Gastrocnemius medialis (tissue), 4 donors: ENCODE data around the gene HSP90B1. TPM values are rescaled to one million over a fixed set of nuclear protein-coding genes. Genes with fewer than 3 reads are reported as not detected.

Experiments used
- ATAC-seq, 2 donors: fragments of 150-250 bp; one replicate each; pipeline ENCODE4 v1.9.1; 2016
- DNase-seq, 2 donors: peaks; one replicate each; pipeline ENCODE4 v3.0.0-alpha.2; 2019
- H3K27ac ChIP-seq, 4 donors: fragments of 200-600 bp; sonication (generic); 1 replicate in 1 of 4; 2 replicates in 3 of 4; pipeline ENCODE4 v1.5.1; 2016 to 2018; ENCODE audit warnings: mild to moderate bottlenecking in 2 of 4, moderate library complexity in 1 of 4
- H3K27me3 ChIP-seq, 3 donors: fragments of 200-600 bp; sonication (generic) in 2 of 3; 1 replicate in 1 of 3; 2 replicates in 2 of 3; pipeline versions ENCODE4 v1.5.1 to v1.6.0; 2016 to 2019; ENCODE audit warnings: mild to moderate bottlenecking in 1 of 3, moderate library complexity in 1 of 3
- H3K36me3 ChIP-seq, 2 donors: fragments of 200-600 bp; sonication (generic) in 1 of 2; one replicate each; pipeline ENCODE4 v1.5.1; 2017 to 2018
- H3K4me1 ChIP-seq, 2 donors: fragments of 200-600 bp; sonication (generic) in 1 of 2; one replicate each; pipeline ENCODE4 v1.5.1; 2016 to 2017; ENCODE audit warnings: mild to moderate bottlenecking in 2 of 2
- H3K4me3 ChIP-seq, 4 donors: fragments of 200-600 bp; sonication (generic) in 3 of 4; 1 replicate in 1 of 4; 2 replicates in 3 of 4; pipeline ENCODE4 v1.5.1; 2016 to 2019; ENCODE audit warnings: mild to moderate bottlenecking in 2 of 4
- H3K9me3 ChIP-seq, 3 donors: fragments of 200-600 bp; sonication (generic) in 2 of 3; 1 replicate in 1 of 3; 2 replicates in 2 of 3; pipeline ENCODE4 v1.5.1; 2016 to 2019
- POLR2A ChIP-seq, 2 donors: fragments of 450-650 bp; IDR thresholded peaks; one replicate each; pipeline ENCODE4 v1.6.1; 2017; ENCODE audit warnings: antibody characterized with exemption in 2 of 2, mild to moderate bottlenecking in 2 of 2, moderate library complexity in 2 of 2
- in situ Hi-C, 4 donors: fragments of 200-750 bp; cut with MboI; loops; one replicate each; pipeline versions ENCODE4 v1.15.0 to v1.8.0; 2017; ENCODE audit warnings: low sequenced_read_pairs in 4 of 4
- intact Hi-C: fragments of 100-400 bp; cut with DNase I; formaldehyde crosslinking; loops from one replicate; pipeline ENCODE4 v1.15.1; 2023; ENCODE audit warnings: low total_unique reads
- total RNA-seq, 4 donors: library from RNA; depleted of rRNA; stranded (reverse); fragments of >200 nt; gene quantifications; one replicate each; pipeline versions ENCODE4 v1.1.0 to v1.2.3, GENCODE V29; 2016
- TF ChIP-seq, protein P1 (sequence below), 5 experiments: fragments of 450-650 bp in 3 of 5; fragments of 200-600 bp in 2 of 5; sonication (generic) in 2 of 5; IDR thresholded peaks in 4 of 5; conservative IDR thresholded peaks in 1 of 5; 1 replicate in 4 of 5; 2 replicates in 1 of 5; pipeline ENCODE4 v1.5.1; 2016 to 2019; ENCODE audit warnings: antibody characterized with exemption in 5 of 5, mild to moderate bottlenecking in 3 of 5, moderate library complexity in 3 of 5

Gene HSP90B1
- total RNA-seq, 4 donors from 2014 or later, result 60.3 to 94.8 (median 79.3) TPM

DNA sequence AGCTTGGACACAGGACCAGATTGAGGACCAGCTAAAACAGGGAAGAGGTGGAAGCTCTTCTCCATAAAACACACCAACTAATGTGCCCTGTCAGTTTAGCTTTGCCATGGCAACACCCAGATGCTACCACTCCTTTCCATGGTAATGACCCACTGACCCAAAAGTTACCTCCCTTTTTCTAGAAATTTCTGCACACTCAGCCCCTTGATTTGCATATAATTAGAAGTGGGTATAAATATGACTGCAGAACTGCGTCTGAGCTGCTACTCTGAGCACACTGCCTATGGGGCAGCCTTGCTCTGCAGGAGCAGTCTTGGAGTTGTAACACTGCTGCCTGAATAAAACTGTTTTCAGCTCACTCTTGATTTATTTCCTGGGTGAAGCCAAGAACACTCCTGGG, 32.3 kb downstream of the HSP90B1 start:
- Histone ChIP-seq H3K27ac (no peak overlapping the region), H3K36me3 (no peaks in the 10 kb centered on the region), H3K4me1 (peaks cover 23 to 33% of the 10 kb centered on the region in 2 donors), H3K4me3 (no peak overlapping the region), H3K27me3 (no peaks in the 10 kb centered on the region), H3K9me3 (no peaks in the 10 kb centered on the region)
- ATAC-seq, result no peak
- TF ChIP-seq, protein P1, sequence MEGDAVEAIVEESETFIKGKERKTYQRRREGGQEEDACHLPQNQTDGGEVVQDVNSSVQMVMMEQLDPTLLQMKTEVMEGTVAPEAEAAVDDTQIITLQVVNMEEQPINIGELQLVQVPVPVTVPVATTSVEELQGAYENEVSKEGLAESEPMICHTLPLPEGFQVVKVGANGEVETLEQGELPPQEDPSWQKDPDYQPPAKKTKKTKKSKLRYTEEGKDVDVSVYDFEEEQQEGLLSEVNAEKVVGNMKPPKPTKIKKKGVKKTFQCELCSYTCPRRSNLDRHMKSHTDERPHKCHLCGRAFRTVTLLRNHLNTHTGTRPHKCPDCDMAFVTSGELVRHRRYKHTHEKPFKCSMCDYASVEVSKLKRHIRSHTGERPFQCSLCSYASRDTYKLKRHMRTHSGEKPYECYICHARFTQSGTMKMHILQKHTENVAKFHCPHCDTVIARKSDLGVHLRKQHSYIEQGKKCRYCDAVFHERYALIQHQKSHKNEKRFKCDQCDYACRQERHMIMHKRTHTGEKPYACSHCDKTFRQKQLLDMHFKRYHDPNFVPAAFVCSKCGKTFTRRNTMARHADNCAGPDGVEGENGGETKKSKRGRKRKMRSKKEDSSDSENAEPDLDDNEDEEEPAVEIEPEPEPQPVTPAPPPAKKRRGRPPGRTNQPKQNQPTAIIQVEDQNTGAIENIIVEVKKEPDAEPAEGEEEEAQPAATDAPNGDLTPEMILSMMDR (IDR thresholded peaks at IDR 0.05 in 4 of 5, conservative IDR thresholded peaks at IDR 0.05 in 1 of 5), result no peak
- no peak for TF ChIP-seq POLR2A (IDR thresholded peaks at IDR 0.05)
- no peak for DNase-seq
- in situ Hi-C loops, result loop anchor here in 2 of 4 donors (10.0 to 25.0 kb wide), 2 partner anchors 102 to 1150 kb away; partner anchors contain the start of genes HCFC2 (in 1 of the 2) and WASHC4 (in 1 of the 2)
- intact Hi-C loops, result no loop called here

DNA sequence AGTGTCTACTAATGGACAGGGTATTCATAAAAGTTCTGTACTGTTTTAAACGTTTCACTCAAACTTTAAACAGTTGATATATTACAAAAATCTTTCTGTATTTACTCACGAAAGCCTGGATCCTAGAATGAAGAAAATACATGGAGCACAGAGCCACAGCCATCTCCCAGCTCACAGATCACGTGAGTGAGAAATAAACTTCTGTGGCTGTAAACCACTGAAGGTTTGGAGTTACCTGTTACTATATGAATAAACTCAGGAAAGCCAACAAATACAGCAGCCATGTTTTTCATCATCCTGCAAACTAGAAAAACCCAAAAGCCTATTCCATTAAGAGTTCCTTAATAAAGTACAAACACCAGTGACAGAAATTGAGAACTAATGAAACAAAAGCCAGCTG, 34.6 kb downstream of the HSP90B1 start:
- in situ Hi-C loops, result loop anchor here in 2 of 4 donors (10.0 to 25.0 kb wide), 2 partner anchors 100 to 1147 kb away; partner anchors contain the start of genes HCFC2 (in 1 of the 2) and WASHC4 (in 1 of the 2)
- Histone ChIP-seq H3K9me3 (no peaks in the 10 kb centered on the region), H3K27ac (peak overlapping the region; percentile 90 to 97 (median 95)), H3K36me3 (no peaks in the 10 kb centered on the region), H3K4me1 (peaks cover 32 to 45% of the 10 kb centered on the region in 2 donors), H3K27me3 (no peaks in the 10 kb centered on the region), H3K4me3 (peak overlapping the region; percentile 74 to 97 (median 88))
- ATAC-seq (no peak), DNase-seq (no peak)
- TF ChIP-seq, protein P1 (IDR thresholded peaks at IDR 0.05 in 4 of 5, conservative IDR thresholded peaks at IDR 0.05 in 1 of 5), result no peak
- TF ChIP-seq POLR2A (IDR thresholded peaks at IDR 0.05), result no peak
- intact Hi-C loops, result loop anchor here (1.0 to 5.0 kb wide), 5 partner anchors 8 to 322 kb away; partner anchors contain the start of genes HCFC2 and HSP90B1

DNA sequence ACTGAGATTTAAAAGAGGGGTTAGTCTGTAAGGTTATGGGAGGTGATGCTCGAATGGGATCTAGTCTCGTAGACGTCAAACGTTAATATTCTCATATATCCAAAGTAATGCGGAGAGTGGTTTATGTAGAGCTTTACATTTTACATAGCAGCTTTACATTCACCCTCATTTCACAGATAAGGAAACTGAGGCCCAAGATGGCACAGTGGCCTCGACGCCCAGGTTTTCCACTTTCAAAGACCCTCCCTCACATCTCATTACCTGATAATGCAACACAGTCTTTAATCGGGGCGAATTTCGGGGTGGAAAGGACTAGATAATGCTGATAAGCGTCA, 35.0 kb downstream of the HSP90B1 start:
- Histone ChIP-seq H3K4me3 (peak overlapping the region; percentile 74 to 97 (median 88)), H3K9me3 (no peaks in the 10 kb centered on the region), H3K27me3 (no peaks in the 10 kb centered on the region), H3K36me3 (no peaks in the 10 kb centered on the region), H3K4me1 (peaks cover 33 to 46% of the 10 kb centered on the region in 2 donors), H3K27ac (peak overlapping the region; percentile 90 to 97 (median 95))
- TF ChIP-seq, protein P1 (IDR thresholded peaks at IDR 0.05 in 4 of 5, conservative IDR thresholded peaks at IDR 0.05 in 1 of 5), result no peak
- no peak for TF ChIP-seq POLR2A (IDR thresholded peaks at IDR 0.05)
- ATAC-seq (peak in 1 of 2 donors; percentile 1), DNase-seq (no peak)
- in situ Hi-C loops, result loop anchor here in 2 of 4 donors (10.0 to 25.0 kb wide), 2 partner anchors 100 to 1147 kb away; partner anchors contain the start of genes HCFC2 (in 1 of the 2) and WASHC4 (in 1 of the 2)
- intact Hi-C loops, result loop anchor here (1.0 to 5.0 kb wide), 5 partner anchors 8 to 322 kb away; partner anchors contain the start of genes HCFC2 and HSP90B1

DNA sequence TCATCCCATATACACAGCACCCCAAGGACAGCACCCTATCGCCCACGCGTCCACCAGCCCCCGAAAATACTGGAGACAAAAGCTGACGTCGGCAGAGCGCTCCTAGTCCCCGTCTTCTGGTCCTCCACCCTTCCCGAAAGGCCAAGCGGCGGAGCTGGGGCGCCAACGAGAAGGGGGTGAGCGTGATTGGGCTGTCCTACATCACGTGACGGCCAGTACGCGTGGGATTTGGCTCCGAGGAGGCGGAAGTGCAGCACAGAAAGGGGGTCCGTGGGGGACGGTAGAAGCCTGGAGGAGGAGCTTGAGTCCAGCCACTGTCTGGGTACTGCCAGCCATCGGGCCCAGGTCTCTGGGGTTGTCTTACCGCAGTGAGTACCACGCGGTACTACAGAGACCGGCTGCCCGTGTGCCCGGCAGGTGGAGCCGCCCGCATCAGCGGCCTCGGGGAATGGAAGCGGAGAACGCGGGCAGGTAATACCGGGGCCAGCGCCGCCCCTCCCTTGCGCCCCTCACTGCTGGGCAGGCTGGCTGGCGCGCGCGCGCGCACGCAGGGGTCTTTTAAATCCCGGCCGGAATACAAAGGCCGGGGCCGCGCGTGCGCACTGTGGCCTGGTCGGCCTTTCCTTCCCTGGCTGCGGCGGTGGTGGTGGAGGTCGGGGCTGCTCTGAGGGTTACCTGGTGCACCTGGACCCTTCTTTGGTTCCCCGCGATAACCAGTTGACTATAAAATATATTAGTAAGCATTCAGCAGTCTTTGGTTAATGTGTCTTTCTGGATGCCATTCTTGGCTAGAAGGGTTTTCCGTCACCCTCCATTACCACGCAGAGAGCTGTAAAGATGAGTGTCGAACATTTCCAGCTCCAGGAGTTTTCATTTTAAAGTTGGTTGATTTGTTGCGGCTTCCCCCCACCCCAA, 35.6 kb downstream of the HSP90B1 start, which contains the start of gene TDG:
TDG (plus strand) TSS at position 283 of the 915 bp plus-strand sequence; CDS start at position 449, 166 bp downstream.
- Histone ChIP-seq H3K27me3 (no peaks in the 10 kb centered on the region), H3K27ac (peak within 1 kb of the TSS; percentile 90 to 97 (median 95)), H3K9me3 (no peaks in the 10 kb centered on the region), H3K36me3 (no peaks in the 10 kb centered on the region), H3K4me3 (peak within 1 kb of the TSS; percentile 74 to 97 (median 88)), H3K4me1 (peaks cover 33 to 46% of the 10 kb centered on the region in 2 donors)
- peak; percentile 98 to 99 for DNase-seq
- intact Hi-C loops (loop anchor here (1.0 to 5.0 kb wide), 7 partner anchors 9 to 321 kb away; partner anchors contain the start of genes HCFC2 and HSP90B1), in situ Hi-C loops (loop anchor here in 2 of 4 donors (10.0 to 25.0 kb wide), 2 partner anchors 99 to 1146 kb away; partner anchors contain the start of genes HCFC2 (in 1 of the 2) and WASHC4 (in 1 of the 2))
- peak; percentile 99 to 100 for ATAC-seq
- TF ChIP-seq, protein P1 (IDR thresholded peaks at IDR 0.05 in 4 of 5, conservative IDR thresholded peaks at IDR 0.05 in 1 of 5), result peak in 4 of 5 experiments; percentile 26 to 43 (median 35)
- TF ChIP-seq POLR2A (IDR thresholded peaks at IDR 0.05), result peak; percentile 86 to 88
